ENCODE data around the gene SYDE2. TPM values are rescaled to one million over a fixed set of nuclear protein-coding genes. Genes with fewer than 3 reads are reported as not detected.

The SYDE2 gene
- total and polyA plus RNA-seq, 2 experiments from 2014 or later: 5.8 to 20.1 TPM

DNA sequence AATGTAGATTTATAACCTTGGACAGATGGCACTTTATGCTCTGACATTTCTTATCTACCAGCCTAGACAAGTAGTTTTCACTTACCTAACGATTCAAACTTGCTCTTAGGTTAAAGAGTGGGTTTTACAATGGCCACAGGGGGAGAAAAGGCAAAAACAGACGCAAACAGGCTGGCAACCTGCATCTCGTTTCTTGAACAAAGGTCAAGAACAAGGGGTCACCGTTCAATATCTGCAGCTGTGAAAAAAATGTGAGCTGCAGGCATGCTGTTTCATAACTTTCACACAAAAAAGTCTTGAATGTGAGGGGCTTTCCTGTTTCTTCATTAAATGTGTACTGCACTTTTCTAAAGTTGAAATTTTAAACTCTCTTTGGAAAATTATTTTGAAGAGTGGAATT lies 49.4 kb downstream of the SYDE2 start:
- TF ChIP-seq POLR2AphosphoS5 (IDR thresholded peaks at IDR 0.05; ENCODE audit: low read depth): no peak
- TF ChIP-seq, protein P1, sequence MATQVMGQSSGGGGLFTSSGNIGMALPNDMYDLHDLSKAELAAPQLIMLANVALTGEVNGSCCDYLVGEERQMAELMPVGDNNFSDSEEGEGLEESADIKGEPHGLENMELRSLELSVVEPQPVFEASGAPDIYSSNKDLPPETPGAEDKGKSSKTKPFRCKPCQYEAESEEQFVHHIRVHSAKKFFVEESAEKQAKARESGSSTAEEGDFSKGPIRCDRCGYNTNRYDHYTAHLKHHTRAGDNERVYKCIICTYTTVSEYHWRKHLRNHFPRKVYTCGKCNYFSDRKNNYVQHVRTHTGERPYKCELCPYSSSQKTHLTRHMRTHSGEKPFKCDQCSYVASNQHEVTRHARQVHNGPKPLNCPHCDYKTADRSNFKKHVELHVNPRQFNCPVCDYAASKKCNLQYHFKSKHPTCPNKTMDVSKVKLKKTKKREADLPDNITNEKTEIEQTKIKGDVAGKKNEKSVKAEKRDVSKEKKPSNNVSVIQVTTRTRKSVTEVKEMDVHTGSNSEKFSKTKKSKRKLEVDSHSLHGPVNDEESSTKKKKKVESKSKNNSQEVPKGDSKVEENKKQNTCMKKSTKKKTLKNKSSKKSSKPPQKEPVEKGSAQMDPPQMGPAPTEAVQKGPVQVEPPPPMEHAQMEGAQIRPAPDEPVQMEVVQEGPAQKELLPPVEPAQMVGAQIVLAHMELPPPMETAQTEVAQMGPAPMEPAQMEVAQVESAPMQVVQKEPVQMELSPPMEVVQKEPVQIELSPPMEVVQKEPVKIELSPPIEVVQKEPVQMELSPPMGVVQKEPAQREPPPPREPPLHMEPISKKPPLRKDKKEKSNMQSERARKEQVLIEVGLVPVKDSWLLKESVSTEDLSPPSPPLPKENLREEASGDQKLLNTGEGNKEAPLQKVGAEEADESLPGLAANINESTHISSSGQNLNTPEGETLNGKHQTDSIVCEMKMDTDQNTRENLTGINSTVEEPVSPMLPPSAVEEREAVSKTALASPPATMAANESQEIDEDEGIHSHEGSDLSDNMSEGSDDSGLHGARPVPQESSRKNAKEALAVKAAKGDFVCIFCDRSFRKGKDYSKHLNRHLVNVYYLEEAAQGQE (IDR thresholded peaks at IDR 0.05; ENCODE audit: unreplicated experiment): no peak
- TF ChIP-seq, protein P2, sequence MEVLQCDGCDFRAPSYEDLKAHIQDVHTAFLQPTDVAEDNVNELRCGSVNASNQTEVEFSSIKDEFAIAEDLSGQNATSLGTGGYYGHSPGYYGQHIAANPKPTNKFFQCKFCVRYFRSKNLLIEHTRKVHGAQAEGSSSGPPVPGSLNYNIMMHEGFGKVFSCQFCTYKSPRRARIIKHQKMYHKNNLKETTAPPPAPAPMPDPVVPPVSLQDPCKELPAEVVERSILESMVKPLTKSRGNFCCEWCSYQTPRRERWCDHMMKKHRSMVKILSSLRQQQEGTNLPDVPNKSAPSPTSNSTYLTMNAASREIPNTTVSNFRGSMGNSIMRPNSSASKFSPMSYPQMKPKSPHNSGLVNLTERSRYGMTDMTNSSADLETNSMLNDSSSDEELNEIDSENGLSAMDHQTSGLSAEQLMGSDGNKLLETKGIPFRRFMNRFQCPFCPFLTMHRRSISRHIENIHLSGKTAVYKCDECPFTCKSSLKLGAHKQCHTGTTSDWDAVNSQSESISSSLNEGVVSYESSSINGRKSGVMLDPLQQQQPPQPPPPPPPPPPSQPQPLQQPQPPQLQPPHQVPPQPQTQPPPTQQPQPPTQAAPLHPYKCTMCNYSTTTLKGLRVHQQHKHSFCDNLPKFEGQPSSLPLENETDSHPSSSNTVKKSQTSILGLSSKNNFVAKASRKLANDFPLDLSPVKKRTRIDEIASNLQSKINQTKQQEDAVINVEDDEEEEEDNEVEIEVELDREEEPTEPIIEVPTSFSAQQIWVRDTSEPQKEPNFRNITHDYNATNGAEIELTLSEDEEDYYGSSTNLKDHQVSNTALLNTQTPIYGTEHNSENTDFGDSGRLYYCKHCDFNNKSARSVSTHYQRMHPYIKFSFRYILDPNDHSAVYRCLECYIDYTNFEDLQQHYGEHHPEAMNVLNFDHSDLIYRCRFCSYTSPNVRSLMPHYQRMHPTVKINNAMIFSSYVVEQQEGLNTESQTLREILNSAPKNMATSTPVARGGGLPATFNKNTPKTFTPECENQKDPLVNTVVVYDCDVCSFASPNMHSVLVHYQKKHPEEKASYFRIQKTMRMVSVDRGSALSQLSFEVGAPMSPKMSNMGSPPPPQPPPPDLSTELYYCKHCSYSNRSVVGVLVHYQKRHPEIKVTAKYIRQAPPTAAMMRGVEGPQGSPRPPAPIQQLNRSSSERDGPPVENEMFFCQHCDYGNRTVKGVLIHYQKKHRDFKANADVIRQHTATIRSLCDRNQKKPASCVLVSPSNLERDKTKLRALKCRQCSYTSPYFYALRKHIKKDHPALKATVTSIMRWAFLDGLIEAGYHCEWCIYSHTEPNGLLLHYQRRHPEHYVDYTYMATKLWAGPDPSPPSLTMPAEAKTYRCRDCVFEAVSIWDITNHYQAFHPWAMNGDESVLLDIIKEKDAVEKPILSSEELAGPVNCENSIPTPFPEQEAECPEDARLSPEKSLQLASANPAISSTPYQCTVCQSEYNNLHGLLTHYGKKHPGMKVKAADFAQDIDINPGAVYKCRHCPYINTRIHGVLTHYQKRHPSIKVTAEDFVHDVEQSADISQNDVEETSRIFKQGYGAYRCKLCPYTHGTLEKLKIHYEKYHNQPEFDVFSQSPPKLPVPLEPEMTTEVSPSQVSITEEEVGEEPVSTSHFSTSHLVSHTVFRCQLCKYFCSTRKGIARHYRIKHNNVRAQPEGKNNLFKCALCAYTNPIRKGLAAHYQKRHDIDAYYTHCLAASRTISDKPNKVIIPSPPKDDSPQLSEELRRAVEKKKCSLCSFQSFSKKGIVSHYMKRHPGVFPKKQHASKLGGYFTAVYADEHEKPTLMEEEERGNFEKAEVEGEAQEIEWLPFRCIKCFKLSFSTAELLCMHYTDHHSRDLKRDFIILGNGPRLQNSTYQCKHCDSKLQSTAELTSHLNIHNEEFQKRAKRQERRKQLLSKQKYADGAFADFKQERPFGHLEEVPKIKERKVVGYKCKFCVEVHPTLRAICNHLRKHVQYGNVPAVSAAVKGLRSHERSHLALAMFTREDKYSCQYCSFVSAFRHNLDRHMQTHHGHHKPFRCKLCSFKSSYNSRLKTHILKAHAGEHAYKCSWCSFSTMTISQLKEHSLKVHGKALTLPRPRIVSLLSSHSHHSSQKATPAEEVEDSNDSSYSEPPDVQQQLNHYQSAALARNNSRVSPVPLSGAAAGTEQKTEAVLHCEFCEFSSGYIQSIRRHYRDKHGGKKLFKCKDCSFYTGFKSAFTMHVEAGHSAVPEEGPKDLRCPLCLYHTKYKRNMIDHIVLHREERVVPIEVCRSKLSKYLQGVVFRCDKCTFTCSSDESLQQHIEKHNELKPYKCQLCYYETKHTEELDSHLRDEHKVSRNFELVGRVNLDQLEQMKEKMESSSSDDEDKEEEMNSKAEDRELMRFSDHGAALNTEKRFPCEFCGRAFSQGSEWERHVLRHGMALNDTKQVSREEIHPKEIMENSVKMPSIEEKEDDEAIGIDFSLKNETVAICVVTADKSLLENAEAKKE (CRISPR knock-in tag; IDR thresholded peaks at IDR 0.05): no peak
- no peak for TF ChIP-seq NANOG (IDR thresholded peaks at IDR 0.05; ENCODE audit: borderline replicate concordance)
- TF ChIP-seq, protein P3, sequence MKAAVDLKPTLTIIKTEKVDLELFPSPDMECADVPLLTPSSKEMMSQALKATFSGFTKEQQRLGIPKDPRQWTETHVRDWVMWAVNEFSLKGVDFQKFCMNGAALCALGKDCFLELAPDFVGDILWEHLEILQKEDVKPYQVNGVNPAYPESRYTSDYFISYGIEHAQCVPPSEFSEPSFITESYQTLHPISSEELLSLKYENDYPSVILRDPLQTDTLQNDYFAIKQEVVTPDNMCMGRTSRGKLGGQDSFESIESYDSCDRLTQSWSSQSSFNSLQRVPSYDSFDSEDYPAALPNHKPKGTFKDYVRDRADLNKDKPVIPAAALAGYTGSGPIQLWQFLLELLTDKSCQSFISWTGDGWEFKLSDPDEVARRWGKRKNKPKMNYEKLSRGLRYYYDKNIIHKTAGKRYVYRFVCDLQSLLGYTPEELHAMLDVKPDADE (IDR thresholded peaks at IDR 0.05): no peak
- no peak for TF ChIP-seq JUNB (IDR thresholded peaks at IDR 0.05; ENCODE audit: unreplicated experiment)
- no peak for TF ChIP-seq CREB1 (CRISPR knock-in tag; IDR thresholded peaks at IDR 0.05; ENCODE audit: low read depth)
- TF ChIP-seq ZNF331 (CRISPR knock-in tag; IDR thresholded peaks at IDR 0.05; ENCODE audit: low read depth): no peak
- TF ChIP-seq, protein P4, sequence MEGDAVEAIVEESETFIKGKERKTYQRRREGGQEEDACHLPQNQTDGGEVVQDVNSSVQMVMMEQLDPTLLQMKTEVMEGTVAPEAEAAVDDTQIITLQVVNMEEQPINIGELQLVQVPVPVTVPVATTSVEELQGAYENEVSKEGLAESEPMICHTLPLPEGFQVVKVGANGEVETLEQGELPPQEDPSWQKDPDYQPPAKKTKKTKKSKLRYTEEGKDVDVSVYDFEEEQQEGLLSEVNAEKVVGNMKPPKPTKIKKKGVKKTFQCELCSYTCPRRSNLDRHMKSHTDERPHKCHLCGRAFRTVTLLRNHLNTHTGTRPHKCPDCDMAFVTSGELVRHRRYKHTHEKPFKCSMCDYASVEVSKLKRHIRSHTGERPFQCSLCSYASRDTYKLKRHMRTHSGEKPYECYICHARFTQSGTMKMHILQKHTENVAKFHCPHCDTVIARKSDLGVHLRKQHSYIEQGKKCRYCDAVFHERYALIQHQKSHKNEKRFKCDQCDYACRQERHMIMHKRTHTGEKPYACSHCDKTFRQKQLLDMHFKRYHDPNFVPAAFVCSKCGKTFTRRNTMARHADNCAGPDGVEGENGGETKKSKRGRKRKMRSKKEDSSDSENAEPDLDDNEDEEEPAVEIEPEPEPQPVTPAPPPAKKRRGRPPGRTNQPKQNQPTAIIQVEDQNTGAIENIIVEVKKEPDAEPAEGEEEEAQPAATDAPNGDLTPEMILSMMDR (conservative IDR thresholded peaks at IDR 0.05; ENCODE audit: low read depth in 2 of 2): no peak
- no peak for TF ChIP-seq STAT1 (IDR thresholded peaks at IDR 0.05; ENCODE audit: unreplicated experiment)
- TF ChIP-seq ZNF114 (CRISPR knock-in tag; IDR thresholded peaks at IDR 0.05): no peak
- H3K27ac Mint-ChIP-seq: no peak overlapping the region
- DNase-seq (ENCODE audit: low spot score): no peak
- H2AFZ ChIP-seq: no peak overlapping the region
- H3K36me3 ChIP-seq (ENCODE audit: insufficient read depth): no peaks in the 10 kb centered on the region
- H3K4me1 ChIP-seq (ENCODE audit: insufficient read depth): peaks cover 19% of the 10 kb centered on the region
- no peaks in the 10 kb centered on the region for H3K9me2 ChIP-seq (ENCODE audit: insufficient read depth)
- no peaks in the 10 kb centered on the region for H3K9me3 Mint-ChIP-seq
- H3K4me3 ChIP-seq: no peak overlapping the region
- ATAC-seq: no peak
- no peak overlapping the region for H3K27ac ChIP-seq (ENCODE audit: low read depth)
- no peaks in the 10 kb centered on the region for H4K20me1 ChIP-seq (replicated peaks; ENCODE audit: insufficient read depth)
- H3K79me2 ChIP-seq (replicated peaks; ENCODE audit: insufficient read depth): no peaks in the 10 kb centered on the region
- H3K4me1 Mint-ChIP-seq: peaks cover 38% of the 10 kb centered on the region
- H3F3A ChIP-seq (replicated peaks; ENCODE audit: low read depth): no peaks in the 10 kb centered on the region
- peaks cover 2% of the 10 kb centered on the region for H3K27me3 Mint-ChIP-seq (ENCODE audit: insufficient read depth, low read depth, poor library complexity)
- H3K36me3 Mint-ChIP-seq (ENCODE audit: low read depth): no peaks in the 10 kb centered on the region
- no peaks in the 10 kb centered on the region for H3K27me3 ChIP-seq (ENCODE audit: insufficient read depth)
- no peak overlapping the region for H3K4me3 Mint-ChIP-seq
- H3K4me2 ChIP-seq: no peak overlapping the region

All from GM23338 (cell line).